Measurements from ENCODE around the gene PGRMC2.

- no peak for TF ChIP-seq CTCF (conservative IDR thresholded peaks at IDR 0.05; ENCODE audit: low read depth, low read length)
- TF ChIP-seq RAD21 (IDR thresholded peaks at IDR 0.05; ENCODE audit: low read length) = no peak
- no peak for TF ChIP-seq MXI1 (IDR thresholded peaks at IDR 0.05; ENCODE audit: borderline replicate concordance, low read depth, low read length)
- no peak for TF ChIP-seq POLR2A (IDR thresholded peaks at IDR 0.05; ENCODE audit: low read depth, low read length)
- TF ChIP-seq USF2 (IDR thresholded peaks at IDR 0.05; ENCODE audit: low read depth, low read length) = no peak
- no peak for TF ChIP-seq RFX5 (IDR thresholded peaks at IDR 0.05; ENCODE audit: low read depth, low read length)
- peak; percentile 93 for TF ChIP-seq MAFK (IDR thresholded peaks at IDR 0.05; ENCODE audit: low read depth, low read length)
- no peak for TF ChIP-seq RCOR1 (IDR thresholded peaks at IDR 0.05; ENCODE audit: insufficient replicate concordance, low read length)
- no peak for TF ChIP-seq FOS (IDR thresholded peaks at IDR 0.05; ENCODE audit: low read depth, low read length)
Observed at GRCh38 chr4:128234836-128235235, 52.8 kb downstream of the PGRMC2 start.

Data from IMR-90 (cell line).